Neural progenitor cell (in vitro differentiated cells): ENCODE data around the gene METTL21C.

Experiments
- CTCF ChIP-seq: fragments of 200-600 bp; sonication (generic); IDR thresholded peaks from 2 replicates; pipeline ENCODE4 v1.5.1; 2017; ENCODE audit warnings: antibody characterized with exemption, mild to moderate bottlenecking
- EZH2 ChIP-seq: fragments of 200-600 bp; sonication (generic); IDR thresholded peaks from 2 replicates; pipeline ENCODE4 v1.6.1; 2017; ENCODE audit warnings: antibody characterized with exemption, mild to moderate bottlenecking, moderate library complexity
- EZH2phosphoT487 ChIP-seq: fragments of 200-600 bp; sonication (generic); IDR thresholded peaks from 2 replicates; pipeline ENCODE4 v1.6.1; 2017; ENCODE audit warnings: antibody characterized with exemption

- no peak for TF ChIP-seq CTCF
- TF ChIP-seq EZH2, result no peak
- no peak for TF ChIP-seq EZH2phosphoT487
Observed at GRCh38 chr13:102700088-102701031, 5.5 kb upstream of the METTL21C start.
